H1 (cell line): ENCODE data around the gene NOP9. TPM values are rescaled to one million over a fixed set of nuclear protein-coding genes. Genes with fewer than 3 reads are reported as not detected.

Experiments
- CREB1 ChIP-seq: IDR thresholded peaks from 2 replicates; pipeline ENCODE4 v1.6.1; 2012; ENCODE audit warnings: inconsistent platforms
- CTBP2 ChIP-seq: IDR thresholded peaks from 2 replicates; pipeline ENCODE4 v1.7.0; 2011; ENCODE audit warnings: borderline replicate concordance, mild to moderate bottlenecking, moderate library complexity, mixed read lengths, low read length; ENCODE audit not compliant: insufficient read depth, insufficient read length
- EGR1 ChIP-seq: IDR thresholded peaks from 2 replicates; pipeline ENCODE4 v1.6.1; 2011; ENCODE audit warnings: low read depth, low read length, borderline replicate concordance
- KDM5A ChIP-seq: fragments of 200-600 bp; IDR thresholded peaks from 2 replicates; pipeline ENCODE4 v1.7.1; 2012; ENCODE audit warnings: mild to moderate bottlenecking, low read length, inconsistent platforms, mixed read lengths
- RFX5 ChIP-seq: IDR thresholded peaks from 2 replicates; pipeline ENCODE4 v1.6.1; 2011; ENCODE audit warnings: low read depth, low read length, improper control_type of control experiment, borderline replicate concordance
- RXRA ChIP-seq: IDR thresholded peaks from 2 replicates; pipeline ENCODE4 v1.6.1; 2011; ENCODE audit warnings: low read depth, mild to moderate bottlenecking, low read length, moderate library complexity; ENCODE audit not compliant: insufficient read depth
- SAP30 ChIP-seq: fragments of 300-600 bp; sonication (generic); IDR thresholded peaks from 2 replicates; pipeline ENCODE4 v1.7.1; 2012; ENCODE audit warnings: low read length, moderate library complexity, mild to moderate bottlenecking, inconsistent platforms; ENCODE audit not compliant: insufficient read depth, insufficient replicate concordance
- SIRT6 ChIP-seq: IDR thresholded peaks from one replicate; pipeline ENCODE4 v1.7.1; 2012; ENCODE audit warnings: low read length, inconsistent platforms
- SP2 ChIP-seq: IDR thresholded peaks from 2 replicates; pipeline ENCODE4 v1.6.1; 2012; ENCODE audit warnings: mild to moderate bottlenecking, low read length, inconsistent platforms
- TAF7 ChIP-seq: optimal IDR thresholded peaks from 2 replicates; pipeline ENCODE3; 2011; ENCODE audit warnings: low read depth, mild to moderate bottlenecking, inconsistent platforms, low read length, moderate library complexity, borderline replicate concordance
- polyA plus RNA-seq, 7 experiments: library from polyadenylated mRNA; depleted of rRNA in 3 of 7; stranded (reverse) in 5 of 7; unstranded in 2 of 7; fragments of >200 nt in 5 of 7; fragments of 200-250 nt in 2 of 7; gene quantifications; 1 replicate in 5 of 7; 2 replicates in 1 of 7; 4 replicates in 1 of 7; pipeline versions ENCODE4 v1.2.1 to v1.2.3, GENCODE V29; 2011 to 2013; ENCODE audit warnings: missing spikeins in 2 of 7, mixed read lengths in 2 of 7
- total RNA-seq: library from RNA; stranded (reverse); fragmentation: NEBNext Ultra II Directional; extraction: Animal tissue kit (Norgen Biotek cat#: 25700); gene quantifications from 2 replicates; pipeline ENCODE4 v1.2.1, GENCODE V29; 2021
- TF ChIP-seq, protein P1 (sequence below): IDR thresholded peaks from 2 replicates; pipeline ENCODE4 v1.6.1; 2011; ENCODE audit warnings: low read length, improper control_type of control experiment

Gene NOP9
- total and polyA plus RNA-seq, 2 of the 8 experiments (the other 6 are each of a cell fraction or from before 2014, with no cell fraction given) = 17.8 to 34.8 TPM

DNA sequence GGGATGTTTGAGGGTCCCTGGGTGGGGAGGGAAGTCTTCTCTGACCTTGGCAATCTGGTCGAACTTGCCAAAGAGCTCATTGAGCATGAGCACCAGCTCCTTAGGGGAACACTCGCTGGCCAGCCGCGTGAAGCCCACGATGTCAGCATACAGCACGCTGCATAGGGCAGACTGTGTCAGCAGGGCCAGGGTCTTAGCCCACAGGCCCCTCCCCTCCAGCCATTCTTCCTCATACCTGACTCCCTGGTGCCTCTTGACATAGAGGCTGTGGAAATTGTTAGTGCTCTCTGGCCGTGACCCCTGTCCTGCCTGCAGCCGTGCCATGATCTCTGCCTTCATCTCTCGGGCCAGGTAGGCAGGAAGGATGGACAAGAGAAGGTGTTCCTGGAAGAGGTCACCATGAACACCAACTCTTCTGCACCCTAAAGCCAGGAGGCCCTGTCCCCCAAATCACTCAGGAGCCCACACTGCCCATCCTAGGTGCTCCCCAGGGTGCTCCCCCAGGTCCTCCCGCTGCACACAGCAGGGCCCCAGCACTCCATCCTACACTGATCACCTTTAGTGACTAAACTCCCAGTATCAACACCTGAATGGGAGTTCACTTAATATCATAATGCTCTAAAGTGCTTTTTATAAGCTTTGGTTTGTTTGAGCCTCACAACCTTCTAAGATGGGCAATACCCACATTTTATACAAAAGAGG, 31.5 kb downstream of the NOP9 start (continued):
- TF ChIP-seq CTBP2 = no peak
- TF ChIP-seq TAF7 = no peak
- TF ChIP-seq, protein P1, sequence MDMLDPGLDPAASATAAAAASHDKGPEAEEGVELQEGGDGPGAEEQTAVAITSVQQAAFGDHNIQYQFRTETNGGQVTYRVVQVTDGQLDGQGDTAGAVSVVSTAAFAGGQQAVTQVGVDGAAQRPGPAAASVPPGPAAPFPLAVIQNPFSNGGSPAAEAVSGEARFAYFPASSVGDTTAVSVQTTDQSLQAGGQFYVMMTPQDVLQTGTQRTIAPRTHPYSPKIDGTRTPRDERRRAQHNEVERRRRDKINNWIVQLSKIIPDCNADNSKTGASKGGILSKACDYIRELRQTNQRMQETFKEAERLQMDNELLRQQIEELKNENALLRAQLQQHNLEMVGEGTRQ = no peak
- TF ChIP-seq RXRA = no peak
- TF ChIP-seq EGR1 = no peak
- TF ChIP-seq SAP30 = no peak
- no peak for TF ChIP-seq SIRT6
- TF ChIP-seq CREB1 = no peak
- no peak for TF ChIP-seq RFX5
- no peak for TF ChIP-seq SP2
- TF ChIP-seq KDM5A = no peak
